Vagina (tissue), 2 donors: ENCODE data around the gene CREB3L1. TPM values are rescaled to one million over a fixed set of nuclear protein-coding genes. Genes with fewer than 3 reads are reported as not detected.
A peak's percentile ranks its signal among the peaks of the same experiment; 100 is the strongest.

Source experiments
- DNase-seq, 2 donors: peaks; one replicate each; pipeline ENCODE4 v3.0.0-alpha.2; 2017; ENCODE audit errors: extremely low spot score in 2 of 2
- H3K27ac ChIP-seq: fragments of 200-600 bp; sonication (generic); one replicate; pipeline ENCODE4 v1.5.1; 2019
- H3K27me3 ChIP-seq: fragments of 200-600 bp; sonication (generic); one replicate; pipeline ENCODE4 v1.5.1; 2019
- H3K36me3 ChIP-seq, 2 donors: fragments of 200-600 bp; sonication (generic); one replicate each; pipeline ENCODE4 v1.5.1; 2017 to 2019
- H3K4me1 ChIP-seq: fragments of 200-600 bp; sonication (generic); one replicate; pipeline ENCODE4 v1.5.1; 2019
- H3K4me3 ChIP-seq, 2 donors: fragments of 200-600 bp; sonication (generic); 1 replicate in 1 of 2; 2 replicates in 1 of 2; pipeline ENCODE4 v1.5.1; 2016 to 2019
- H3K9me3 ChIP-seq: fragments of 200-600 bp; sonication (generic); one replicate; pipeline ENCODE4 v1.5.1; 2019
- POLR2A ChIP-seq, 2 donors: fragments of 450-650 bp; IDR thresholded peaks; one replicate each; pipeline ENCODE4 v1.6.1; 2017; ENCODE audit warnings: antibody characterized with exemption in 2 of 2, mild to moderate bottlenecking in 2 of 2, moderate library complexity in 2 of 2
- POLR2AphosphoS5 ChIP-seq, 2 donors: sonication (generic); formaldehyde crosslinking; IDR thresholded peaks; one replicate each; pipeline ENCODE4 v1.9.0; 2017; ENCODE audit warnings: antibody characterized with exemption in 2 of 2, mild to moderate bottlenecking in 2 of 2, low read depth in 1 of 2; ENCODE audit not compliant: insufficient read depth in 1 of 2
- intact Hi-C: fragments of 100-400 bp; cut with DNase I; formaldehyde crosslinking; loops from one replicate; pipeline ENCODE4 v1.15.1; 2023
- total RNA-seq: library from RNA; depleted of rRNA; stranded (reverse); fragments of >200 nt; gene quantifications from one replicate; pipeline ENCODE4 v1.2.3, GENCODE V29; 2016
- TF ChIP-seq, protein P1 (sequence below), 3 experiments: fragments of 450-650 bp in 2 of 3; fragments of 200-600 bp in 1 of 3; sonication (generic) in 1 of 3; IDR thresholded peaks; one replicate each; pipeline ENCODE4 v1.5.1; 2017 to 2019; ENCODE audit warnings: antibody characterized with exemption in 3 of 3, mild to moderate bottlenecking in 2 of 3, moderate library complexity in 2 of 3

CREB3L1 gene, protein sequence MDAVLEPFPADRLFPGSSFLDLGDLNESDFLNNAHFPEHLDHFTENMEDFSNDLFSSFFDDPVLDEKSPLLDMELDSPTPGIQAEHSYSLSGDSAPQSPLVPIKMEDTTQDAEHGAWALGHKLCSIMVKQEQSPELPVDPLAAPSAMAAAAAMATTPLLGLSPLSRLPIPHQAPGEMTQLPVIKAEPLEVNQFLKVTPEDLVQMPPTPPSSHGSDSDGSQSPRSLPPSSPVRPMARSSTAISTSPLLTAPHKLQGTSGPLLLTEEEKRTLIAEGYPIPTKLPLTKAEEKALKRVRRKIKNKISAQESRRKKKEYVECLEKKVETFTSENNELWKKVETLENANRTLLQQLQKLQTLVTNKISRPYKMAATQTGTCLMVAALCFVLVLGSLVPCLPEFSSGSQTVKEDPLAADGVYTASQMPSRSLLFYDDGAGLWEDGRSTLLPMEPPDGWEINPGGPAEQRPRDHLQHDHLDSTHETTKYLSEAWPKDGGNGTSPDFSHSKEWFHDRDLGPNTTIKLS
- total RNA-seq = 11.8 TPM

DNA sequence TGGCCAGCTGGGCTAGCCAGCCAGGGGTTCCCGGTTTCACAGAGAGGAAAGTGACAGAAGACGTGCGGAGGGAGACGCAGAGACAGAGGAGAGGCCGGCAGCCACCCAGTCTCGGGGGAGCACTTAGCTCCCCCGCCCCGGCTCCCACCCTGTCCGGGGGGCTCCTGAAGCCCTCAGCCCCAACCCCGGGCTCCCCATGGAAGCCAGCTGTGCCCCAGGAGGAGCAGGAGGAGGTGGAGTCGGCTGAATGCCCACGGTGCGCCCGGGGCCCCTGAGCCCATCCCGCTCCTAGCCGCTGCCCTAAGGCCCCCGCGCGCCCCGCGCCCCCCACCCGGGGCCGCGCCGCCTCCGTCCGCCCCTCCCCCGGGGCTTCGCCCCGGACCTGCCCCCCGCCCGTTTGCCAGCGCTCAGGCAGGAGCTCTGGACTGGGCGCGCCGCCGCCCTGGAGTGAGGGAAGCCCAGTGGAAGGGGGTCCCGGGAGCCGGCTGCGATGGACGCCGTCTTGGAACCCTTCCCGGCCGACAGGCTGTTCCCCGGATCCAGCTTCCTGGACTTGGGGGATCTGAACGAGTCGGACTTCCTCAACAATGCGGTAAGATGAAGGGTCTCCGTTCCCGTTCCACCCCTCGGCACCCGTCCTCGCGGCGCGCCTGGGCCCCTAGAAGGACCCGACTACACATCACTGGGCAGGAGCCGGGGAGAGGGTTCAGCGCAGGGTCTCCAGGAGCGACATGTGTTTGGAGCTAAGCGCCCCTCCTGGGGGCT, at the start of gene CREB3L1:
Gene CREB3L1 (plus strand): TSS at position 41 of the 765 bp plus-strand sequence. CDS start 450 bp downstream, at position 491.
- Histone ChIP-seq H3K27ac (peak within 1 kb of the TSS; percentile 93), H3K4me1 (peaks cover 85% of the 10 kb centered on the region), H3K36me3 (no peaks in the 10 kb centered on the region), H3K9me3 (no peaks in the 10 kb centered on the region), H3K27me3 (no peaks in the 10 kb centered on the region), H3K4me3 (peak within 1 kb of the TSS; percentile 63 to 64)
- DNase-seq = no peak
- peak in 1 of 2 donors; percentile 16 for TF ChIP-seq POLR2A (IDR thresholded peaks at IDR 0.05)
- peak in 1 of 2 donors; percentile 57 for TF ChIP-seq POLR2AphosphoS5 (IDR thresholded peaks at IDR 0.05; ENCODE audit: insufficient read depth in 1 of 2, low read depth in 1 of 2)
- TF ChIP-seq, protein P1, sequence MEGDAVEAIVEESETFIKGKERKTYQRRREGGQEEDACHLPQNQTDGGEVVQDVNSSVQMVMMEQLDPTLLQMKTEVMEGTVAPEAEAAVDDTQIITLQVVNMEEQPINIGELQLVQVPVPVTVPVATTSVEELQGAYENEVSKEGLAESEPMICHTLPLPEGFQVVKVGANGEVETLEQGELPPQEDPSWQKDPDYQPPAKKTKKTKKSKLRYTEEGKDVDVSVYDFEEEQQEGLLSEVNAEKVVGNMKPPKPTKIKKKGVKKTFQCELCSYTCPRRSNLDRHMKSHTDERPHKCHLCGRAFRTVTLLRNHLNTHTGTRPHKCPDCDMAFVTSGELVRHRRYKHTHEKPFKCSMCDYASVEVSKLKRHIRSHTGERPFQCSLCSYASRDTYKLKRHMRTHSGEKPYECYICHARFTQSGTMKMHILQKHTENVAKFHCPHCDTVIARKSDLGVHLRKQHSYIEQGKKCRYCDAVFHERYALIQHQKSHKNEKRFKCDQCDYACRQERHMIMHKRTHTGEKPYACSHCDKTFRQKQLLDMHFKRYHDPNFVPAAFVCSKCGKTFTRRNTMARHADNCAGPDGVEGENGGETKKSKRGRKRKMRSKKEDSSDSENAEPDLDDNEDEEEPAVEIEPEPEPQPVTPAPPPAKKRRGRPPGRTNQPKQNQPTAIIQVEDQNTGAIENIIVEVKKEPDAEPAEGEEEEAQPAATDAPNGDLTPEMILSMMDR (IDR thresholded peaks at IDR 0.05) = no peak
- intact Hi-C loops = loop anchor here (5.0 kb wide), 1 partner anchor 36 kb away; no protein-coding TSS in a partner anchor

DNA sequence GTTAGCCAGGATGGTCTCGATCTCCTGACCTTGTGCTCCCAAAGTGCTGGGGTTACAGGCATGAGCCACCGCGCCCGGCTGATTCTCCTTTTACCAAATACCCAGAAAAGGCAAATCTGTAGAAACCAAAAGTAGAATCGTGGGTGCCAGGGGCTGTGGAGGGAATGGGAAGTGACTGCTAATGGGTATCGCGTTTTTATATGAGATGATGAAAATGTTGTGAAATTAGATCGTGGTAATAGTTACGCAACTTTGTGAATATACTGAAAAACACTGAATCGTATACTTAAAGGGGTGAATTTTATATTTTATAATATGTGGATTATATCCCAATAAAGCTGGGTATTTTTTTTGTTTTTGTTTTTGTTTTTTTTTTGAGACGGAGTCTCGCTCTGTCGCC, 48.2 kb upstream of the CREB3L1 start:
- no peak overlapping the region for H3K27ac ChIP-seq
- intact Hi-C loops = no loop called here
- DNase-seq = no peak
- no peaks in the 10 kb centered on the region for H3K4me1 ChIP-seq
- H3K27me3 ChIP-seq = no peaks in the 10 kb centered on the region
- no peaks in the 10 kb centered on the region for H3K36me3 ChIP-seq
- H3K9me3 ChIP-seq = no peaks in the 10 kb centered on the region
- TF ChIP-seq POLR2A (IDR thresholded peaks at IDR 0.05) (no peak), POLR2AphosphoS5 (IDR thresholded peaks at IDR 0.05; ENCODE audit: insufficient read depth in 1 of 2, low read depth in 1 of 2) (no peak)
- TF ChIP-seq, protein P1 (IDR thresholded peaks at IDR 0.05) = no peak
- H3K4me3 ChIP-seq = no peak overlapping the region

DNA sequence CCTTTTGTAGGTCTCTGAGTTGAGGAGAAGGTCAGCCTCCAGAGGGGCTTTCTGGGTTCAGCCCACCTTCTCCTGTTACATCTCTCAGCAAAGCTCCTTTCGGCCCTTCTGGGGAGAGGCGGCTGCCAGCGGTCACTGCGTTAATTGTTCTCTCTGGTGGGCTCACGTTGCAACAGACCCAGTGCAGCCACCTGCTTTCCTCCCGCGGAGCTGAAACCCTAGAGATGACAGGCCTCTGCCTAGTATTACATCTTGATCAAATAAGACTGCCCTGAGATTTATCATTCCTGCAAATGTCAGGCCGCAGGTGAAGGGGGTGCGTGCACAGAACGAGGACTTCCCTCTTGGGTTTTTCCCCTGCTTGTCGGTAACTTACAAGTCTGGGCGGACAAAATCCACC, 43.2 kb upstream of the CREB3L1 start:
- Histone ChIP-seq H3K27me3 (no peaks in the 10 kb centered on the region), H3K4me3 (no peak overlapping the region), H3K36me3 (no peaks in the 10 kb centered on the region), H3K9me3 (no peaks in the 10 kb centered on the region), H3K27ac (no peak overlapping the region), H3K4me1 (peaks cover 23% of the 10 kb centered on the region)
- TF ChIP-seq POLR2A (IDR thresholded peaks at IDR 0.05) (no peak), POLR2AphosphoS5 (IDR thresholded peaks at IDR 0.05; ENCODE audit: insufficient read depth in 1 of 2, low read depth in 1 of 2) (no peak)
- TF ChIP-seq, protein P1 (IDR thresholded peaks at IDR 0.05) = no peak
- intact Hi-C loops = no loop called here
- no peak for DNase-seq

DNA sequence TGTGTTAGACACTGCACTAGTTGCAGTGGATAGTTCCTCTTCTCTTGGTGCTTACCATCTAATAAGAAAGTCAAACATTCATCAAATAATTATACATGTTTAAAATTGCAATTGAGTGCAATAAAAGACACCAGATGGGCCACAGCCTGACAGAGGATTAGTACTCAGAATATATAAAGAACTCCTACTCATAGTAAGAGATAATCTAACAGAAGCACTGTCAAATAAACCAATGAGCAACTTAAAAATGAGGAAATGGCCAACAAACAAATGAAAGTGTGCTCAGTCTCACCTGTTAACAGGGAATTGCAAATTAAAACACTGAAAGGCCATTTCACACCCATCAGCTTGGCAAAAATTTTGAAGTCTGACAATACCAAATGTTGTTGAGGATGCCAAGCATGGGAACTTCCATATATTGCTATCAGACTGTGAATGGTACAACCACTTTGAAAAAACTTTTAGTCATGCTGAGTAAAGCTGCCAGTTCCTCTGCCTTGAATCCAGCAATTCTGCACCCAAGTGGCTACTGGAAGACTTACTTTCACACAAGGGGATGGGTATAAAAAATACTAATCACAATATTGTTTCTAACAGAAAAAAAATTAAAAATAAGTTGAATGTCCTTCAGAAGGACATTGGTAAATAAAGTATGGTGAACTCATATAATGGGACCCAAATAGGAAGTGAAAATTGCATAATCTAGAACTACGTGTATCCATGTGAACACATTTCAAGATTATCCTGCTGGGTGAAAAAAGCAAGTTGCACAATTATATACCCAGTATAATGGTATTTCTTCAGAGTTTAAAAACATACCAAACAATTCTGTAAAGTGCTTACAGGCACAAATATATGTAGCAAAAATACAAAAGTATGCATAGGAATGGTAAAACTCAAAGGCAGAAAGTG, 41.4 kb upstream of the CREB3L1 start:
- Histone ChIP-seq H3K9me3 (no peaks in the 10 kb centered on the region), H3K36me3 (no peaks in the 10 kb centered on the region), H3K27ac (no peak overlapping the region), H3K4me3 (no peak overlapping the region), H3K27me3 (no peaks in the 10 kb centered on the region), H3K4me1 (peaks cover 25% of the 10 kb centered on the region)
- no peak for DNase-seq
- intact Hi-C loops = no loop called here
- TF ChIP-seq, protein P1 (IDR thresholded peaks at IDR 0.05) = no peak
- TF ChIP-seq POLR2AphosphoS5 (IDR thresholded peaks at IDR 0.05; ENCODE audit: insufficient read depth in 1 of 2, low read depth in 1 of 2) (no peak), POLR2A (IDR thresholded peaks at IDR 0.05) (no peak)
